WTC11 (cell line): Measurements from ENCODE around the gene DNAJB12. TPM values are rescaled to one million over a fixed set of nuclear protein-coding genes. Genes with fewer than 3 reads are reported as not detected.
"Not testable (repeated sequence)": the region's sequence is repeated elsewhere in the genome, so short reads cannot be mapped to it uniquely, and the experiment has no call there.

Source experiments
- ATAC-seq: fragments of 200-7000 bp; cut with Tn5 transposase; 2 replicates; pipeline ENCODE4 v1.10.0; 2021; ENCODE audit warnings: mild to moderate bottlenecking, moderate library complexity
- CTCF ChIA-PET: fragments of 300-600 bp; sonication (Branson Sonifier 250); formaldehyde crosslinking; loops from one replicate; lab custom pipeline; 2021; ENCODE audit warnings: antibody characterized with exemption; lab: Charles Lee
- POLR2A ChIA-PET: fragments of 350-600 bp; sonication (Branson Sonifier 250); formaldehyde crosslinking; loops from one replicate; lab custom pipeline; 2021; ENCODE audit warnings: antibody characterized with exemption; lab: Charles Lee
- DNase-seq: peaks from one replicate; pipeline ENCODE4 v3.0.0; 2021; ENCODE audit warnings: low spot score
- H3K27ac Mint-ChIP-seq: 2 replicates; pipeline ENCODE4 v1.8.0; 2021; ENCODE audit warnings: mixed read lengths
- H3K27me3 Mint-ChIP-seq: 2 replicates; pipeline ENCODE4 v1.8.0; 2021; ENCODE audit warnings: low read depth, mild to moderate bottlenecking, moderate library complexity, mixed read lengths
- H3K36me3 Mint-ChIP-seq: 2 replicates; pipeline ENCODE4 v1.8.0; 2021; ENCODE audit warnings: mixed read lengths
- H3K4me1 Mint-ChIP-seq: 2 replicates; pipeline ENCODE4 v1.8.0; 2022; ENCODE audit warnings: mixed read lengths
- H3K4me3 Mint-ChIP-seq: 2 replicates; pipeline ENCODE4 v1.8.0; 2021; ENCODE audit warnings: mild to moderate bottlenecking, moderate library complexity, mixed read lengths
- H3K9me3 Mint-ChIP-seq: 2 replicates; pipeline ENCODE4 v1.8.0; 2021; ENCODE audit warnings: mixed read lengths
- ATF6 ChIP-seq: sonication (generic); formaldehyde crosslinking; IDR thresholded peaks from 2 replicates; pipeline ENCODE4 v1.8.1; 2023; ENCODE audit warnings: mild to moderate bottlenecking, missing genetic modification reagents
- CDX4 ChIP-seq: fragments of 250-450 bp; sonication (Bioruptor Pico); IDR thresholded peaks from 2 replicates; pipeline ENCODE4 v1.9.0; 2021; ENCODE audit warnings: moderate library complexity, mild to moderate bottlenecking, inconsistent platforms, borderline replicate concordance
- CTCF ChIP-seq: fragments of 200-600 bp; IDR thresholded peaks from 2 replicates; pipeline ENCODE4 v1.8.0; 2022; ENCODE audit warnings: antibody characterized with exemption
- EMX1 ChIP-seq: fragments of 250-450 bp; sonication (Bioruptor Pico); IDR thresholded peaks from 2 replicates; pipeline ENCODE4 v1.8.0; 2021; ENCODE audit warnings: mild to moderate bottlenecking
- ERG ChIP-seq: fragments of 250-450 bp; sonication (Bioruptor Pico); IDR thresholded peaks from 2 replicates; pipeline ENCODE4 v1.8.0; 2021; ENCODE audit warnings: mild to moderate bottlenecking
- HMGA2 ChIP-seq: fragments of 250-450 bp; sonication (Bioruptor Pico); IDR thresholded peaks from 2 replicates; pipeline ENCODE4 v1.4.0; 2021; ENCODE audit warnings: mild to moderate bottlenecking, moderate library complexity
- SP1 ChIP-seq: sonication (generic); formaldehyde crosslinking; conservative IDR thresholded peaks from 2 replicates; pipeline ENCODE4 v1.8.1; 2022; ENCODE audit warnings: missing genetic modification reagents
- STAT6 ChIP-seq: sonication (generic); formaldehyde crosslinking; conservative IDR thresholded peaks from 2 replicates; pipeline ENCODE4 v1.8.1; 2023; ENCODE audit warnings: mild to moderate bottlenecking, low read depth, missing genetic modification reagents, moderate library complexity
- TEAD4 ChIP-seq: sonication (generic); formaldehyde crosslinking; IDR thresholded peaks from 2 replicates; pipeline ENCODE4 v1.8.0; 2022; ENCODE audit warnings: mild to moderate bottlenecking, missing genetic modification reagents
- ZBTB21 ChIP-seq: sonication (generic); formaldehyde crosslinking; IDR thresholded peaks from 2 replicates; pipeline ENCODE4 v1.8.1; 2023; ENCODE audit warnings: mild to moderate bottlenecking, missing genetic modification reagents, borderline replicate concordance
- ZNF219 ChIP-seq: sonication (generic); formaldehyde crosslinking; IDR thresholded peaks from 2 replicates; pipeline ENCODE4 v1.8.0; 2023; ENCODE audit warnings: missing genetic modification reagents, mild to moderate bottlenecking, borderline replicate concordance
- ZNF232 ChIP-seq: sonication (generic); formaldehyde crosslinking; IDR thresholded peaks from 2 replicates; pipeline ENCODE4 v1.8.0; 2022; ENCODE audit warnings: mild to moderate bottlenecking, missing genetic modification reagents
- ZNF671 ChIP-seq: fragments of 250-450 bp; sonication (Bioruptor Pico); IDR thresholded peaks from 2 replicates; pipeline ENCODE4 v1.8.0; 2021; ENCODE audit warnings: mild to moderate bottlenecking
- ZSCAN18 ChIP-seq: fragments of 250-450 bp; sonication (Bioruptor Pico); IDR thresholded peaks from 2 replicates; pipeline ENCODE4 v2.1.2; 2022; ENCODE audit warnings: mild to moderate bottlenecking, moderate library complexity
- total RNA-seq: library from RNA; stranded (reverse); gene quantifications from 3 replicates; pipeline ENCODE4 v1.2.3, GENCODE V29; 2021

The DNAJB12 gene
- total RNA-seq, 1 experiment from 2014 or later, result 21.6 TPM

- peaks cover 20% of the 10 kb centered on the region for H3K4me1 Mint-ChIP-seq
- ChIA-PET CTCF (no interaction called here), POLR2A (interaction anchor here (0.7 kb wide), 1 partner anchor 606 kb away, joined by 3 read pairs; no protein-coding TSS in a partner anchor)
- H3K9me3 Mint-ChIP-seq, result no peaks in the 10 kb centered on the region
- TF ChIP-seq ZNF232 (CRISPR knock-in tag) (no peak), TEAD4 (CRISPR knock-in tag) (no peak), CDX4 (CRISPR knock-in tag) (no peak), ZNF671 (CRISPR knock-in tag) (no peak)
- no peak overlapping the region for H3K27ac Mint-ChIP-seq
- H3K36me3 Mint-ChIP-seq, result no peaks in the 10 kb centered on the region
- DNase-seq (no peak), ATAC-seq (no peak)
- H3K4me3 Mint-ChIP-seq, result no peak overlapping the region
- H3K27me3 Mint-ChIP-seq, result no peaks in the 10 kb centered on the region
Measured at GRCh38 chr10:72386916-72387586, 32.3 kb upstream of the DNAJB12 start.

- TF ChIP-seq ERG (CRISPR knock-in tag) (no peak), ZBTB21 (CRISPR knock-in tag) (no peak), EMX1 (CRISPR knock-in tag) (no peak), ZNF232 (CRISPR knock-in tag) (no peak), CTCF (no peak), HMGA2 (CRISPR knock-in tag) (no peak), ZSCAN18 (CRISPR knock-in tag) (no peak), ATF6 (no peak), STAT6 (no peak), ZNF671 (CRISPR knock-in tag) (no peak), ZNF219 (CRISPR knock-in tag) (no peak), SP1 (CRISPR knock-in tag) (no peak)
- H3K27me3 Mint-ChIP-seq, result no peaks in the 10 kb centered on the region
- no peak for ATAC-seq
- peaks cover 30% of the 10 kb centered on the region for H3K4me1 Mint-ChIP-seq
- H3K4me3 Mint-ChIP-seq, result no peak overlapping the region
- H3K27ac Mint-ChIP-seq, result 0 out of 2 replicates have a peak overlapping the region, but pooled peaks have one; percentile 56
- no peak for DNase-seq
- no peaks in the 10 kb centered on the region for H3K36me3 Mint-ChIP-seq
- ChIA-PET POLR2A (no interaction called here), CTCF (interaction anchor here (0.6 kb wide), 1 partner anchor 427 kb away, joined by 5 read pairs; no protein-coding TSS in a partner anchor)
- H3K9me3 Mint-ChIP-seq, result no peaks in the 10 kb centered on the region
Measured at GRCh38 chr10:72385724-72386123, 31.0 kb upstream of the DNAJB12 start.

GRCh38 chr10:72384982-72385381 is 30.3 kb upstream of the DNAJB12 start:
- DNase-seq, H3K27me3 Mint-ChIP-seq, H3K36me3 Mint-ChIP-seq, H3K4me3 Mint-ChIP-seq, ATAC-seq, H3K9me3 Mint-ChIP-seq, POLR2A ChIA-PET: not testable (repeated sequence)
- CTCF ChIA-PET, result interaction anchor here (0.6 to 1.4 kb wide), 2 partner anchors 9 to 428 kb away, joined by 4 to 5 read pairs; no protein-coding TSS in a partner anchor
- H3K4me1 Mint-ChIP-seq, result peaks cover 31% of the 10 kb centered on the region
- peak overlapping the region; percentile 31; the same call in 1 of the 2 replicates for H3K27ac Mint-ChIP-seq
